Trophoblast cell (in vitro differentiated cells and primary cell): ENCODE measurements around the gene FTSJ1.

Source experiments
- DNase-seq, 2 donors: peaks; one replicate each; pipeline ENCODE4 v3.0.0-alpha.2; 2016
- H2AFZ ChIP-seq: 2 replicates; pipeline ENCODE4 v1.6.1; 2013; ENCODE audit warnings: low read length, moderate library complexity, mild to moderate bottlenecking; ENCODE audit not compliant: insufficient read depth, poor library complexity
- H2AK5ac ChIP-seq: 2 replicates; pipeline ENCODE4 v1.6.1; 2013; ENCODE audit warnings: mild to moderate bottlenecking, low read length
- H2BK120ac ChIP-seq: 2 replicates; pipeline ENCODE4 v1.6.1; 2013; ENCODE audit warnings: low read length, mild to moderate bottlenecking, moderate library complexity; ENCODE audit not compliant: insufficient read depth, poor library complexity
- H2BK12ac ChIP-seq: 2 replicates; pipeline ENCODE4 v1.6.1; 2013; ENCODE audit warnings: mild to moderate bottlenecking, low read length, moderate library complexity
- H2BK5ac ChIP-seq: 2 replicates; pipeline ENCODE4 v1.6.1; 2013; ENCODE audit warnings: low read length, low read depth, moderate library complexity, mild to moderate bottlenecking; ENCODE audit not compliant: poor library complexity
- H3K14ac ChIP-seq: 2 replicates; pipeline ENCODE4 v1.6.1; 2013; ENCODE audit warnings: mild to moderate bottlenecking, low read length
- H3K18ac ChIP-seq: 2 replicates; pipeline ENCODE4 v1.6.1; 2013; ENCODE audit warnings: mild to moderate bottlenecking, low read length
- H3K23ac ChIP-seq: 2 replicates; pipeline ENCODE4 v1.6.1; 2013; ENCODE audit warnings: low read length
- H3K27ac ChIP-seq: 2 replicates; pipeline ENCODE4 v1.5.1; 2013; ENCODE audit warnings: low read depth, mild to moderate bottlenecking, inconsistent platforms, low read length, moderate library complexity
- H3K27me3 ChIP-seq: 2 replicates; pipeline ENCODE4 v1.6.1; 2013; ENCODE audit warnings: inconsistent platforms, mild to moderate bottlenecking, low read length, moderate library complexity; ENCODE audit not compliant: insufficient read depth
- H3K36me3 ChIP-seq, 2 experiments: 1 replicate in 1 of 2; 2 replicates in 1 of 2; pipeline ENCODE4 v1.6.1; 2013; ENCODE audit warnings: low read length in 2 of 2, mild to moderate bottlenecking in 2 of 2, moderate library complexity in 1 of 2; ENCODE audit not compliant: insufficient read depth in 2 of 2, control insufficient read depth in 1 of 2
- H3K4ac ChIP-seq: 2 replicates; pipeline ENCODE4 v1.6.1; 2013; ENCODE audit warnings: low read depth, mild to moderate bottlenecking, low read length, moderate library complexity
- H3K4me1 ChIP-seq, 2 experiments: 1 replicate in 1 of 2; 2 replicates in 1 of 2; pipeline ENCODE4 v1.6.1; 2013; ENCODE audit warnings: low read length in 2 of 2, mild to moderate bottlenecking in 2 of 2, moderate library complexity in 1 of 2; ENCODE audit not compliant: insufficient read depth in 2 of 2, control insufficient read depth in 1 of 2
- H3K4me2 ChIP-seq: 2 replicates; pipeline ENCODE4 v1.6.1; 2013; ENCODE audit warnings: inconsistent platforms, mild to moderate bottlenecking, low read length, moderate library complexity
- H3K4me3 ChIP-seq: 2 replicates; pipeline ENCODE4 v1.5.1; 2013; ENCODE audit warnings: mild to moderate bottlenecking, low read depth, low read length, inconsistent platforms
- H3K79me1 ChIP-seq: one replicate; pipeline ENCODE4 v1.6.1; 2013; ENCODE audit warnings: low read length
- H3K79me2 ChIP-seq: 2 replicates; pipeline ENCODE4 v1.6.1; 2013; ENCODE audit warnings: low read length, mild to moderate bottlenecking; ENCODE audit not compliant: control insufficient read depth, insufficient read depth, poor library complexity
- H3K9ac ChIP-seq: 2 replicates; pipeline ENCODE4 v1.6.1; 2013; ENCODE audit warnings: mild to moderate bottlenecking, low read length
- H3K9me3 ChIP-seq: 2 replicates; pipeline ENCODE4 v1.6.1; 2013; ENCODE audit warnings: low read depth, mild to moderate bottlenecking, control low read depth, inconsistent platforms, low read length; ENCODE audit not compliant: insufficient read depth
- H4K12ac ChIP-seq: 2 replicates; pipeline ENCODE4 v1.6.1; 2013; ENCODE audit warnings: low read depth, mild to moderate bottlenecking, low read length, moderate library complexity
- H4K8ac ChIP-seq: 2 replicates; pipeline ENCODE4 v1.6.1; 2013; ENCODE audit warnings: low read depth, mild to moderate bottlenecking, low read length, moderate library complexity
- H4K91ac ChIP-seq: one replicate; pipeline ENCODE4 v1.6.1; 2013; ENCODE audit warnings: low read depth, mild to moderate bottlenecking, low read length, moderate library complexity
- WGBS: extraction: QIAGEN DNeasy Blood & Tissue Kit; methylation state at CpG from one replicate; pipeline ENCODE4 v1.1.7; 2013; ENCODE audit warnings: missing lambda C conversion rate; ENCODE audit not compliant: insufficient read length, insufficient coverage; ENCODE audit errors: extremely low coverage; 5-methylcytosine and 5-hydroxymethylcytosine counted together

Gene FTSJ1

DNA sequence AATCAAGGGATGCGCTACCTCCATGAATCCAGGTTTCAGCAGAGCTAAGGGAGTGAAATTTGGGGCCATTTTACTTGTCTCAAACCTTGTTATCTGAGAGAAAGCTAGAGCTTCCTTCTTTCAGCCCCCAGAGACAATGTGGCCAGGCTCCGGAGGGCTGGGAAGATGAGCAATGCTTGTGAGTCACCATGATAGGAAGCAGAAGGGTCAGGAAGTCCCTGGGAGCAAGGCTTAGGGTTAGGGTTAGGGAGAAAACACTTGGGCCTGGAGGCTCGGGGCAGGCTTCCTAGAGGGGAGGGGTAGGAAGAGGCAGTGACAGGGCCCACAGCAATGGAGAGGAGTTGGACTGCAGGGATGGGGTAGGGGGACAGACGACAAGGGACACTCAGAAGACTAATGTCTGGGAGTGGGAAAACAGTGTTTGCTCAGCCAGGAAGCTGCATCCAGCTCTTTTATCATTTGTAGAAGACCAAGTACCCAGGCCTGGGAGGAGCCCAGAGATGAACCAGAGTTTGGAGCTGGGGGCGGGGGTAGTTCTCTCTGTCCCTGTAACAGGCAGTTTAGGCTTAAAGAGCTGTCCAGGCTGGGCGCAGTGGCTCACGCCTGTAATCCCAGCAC, 16.4 kb downstream of the FTSJ1 start:
- no peak overlapping the region for H2AK5ac ChIP-seq
- H3K9ac ChIP-seq = no peak overlapping the region
- H2BK5ac ChIP-seq = no peak overlapping the region
- H4K8ac ChIP-seq = peak overlapping the region; percentile 43
- H2BK12ac ChIP-seq = no peak overlapping the region
- no peak for DNase-seq
- no peaks in the 10 kb centered on the region for H3K79me2 ChIP-seq
- peaks cover 5% of the 10 kb centered on the region for H3K9me3 ChIP-seq
- no peak overlapping the region for H3K14ac ChIP-seq
- peak overlapping the region; percentile 18 for H4K91ac ChIP-seq
- H3K36me3 ChIP-seq = no peaks in the 10 kb centered on the region
- no peak overlapping the region for H3K4ac ChIP-seq
- H3K79me1 ChIP-seq = peaks cover 3% of the 10 kb centered on the region
- no CpG with 5 or more reads among the region's 7 CpGs for WGBS
- H3K4me3 ChIP-seq = no peak overlapping the region
- H3K4me1 ChIP-seq = peaks cover 4 to 14% of the 10 kb centered on the region in 2 experiments
- no peak overlapping the region for H2AFZ ChIP-seq
- no peaks in the 10 kb centered on the region for H3K27me3 ChIP-seq
- no peak overlapping the region for H3K23ac ChIP-seq
- peak overlapping the region; percentile 40 for H2BK120ac ChIP-seq
- no peak overlapping the region for H4K12ac ChIP-seq
- no peak overlapping the region for H3K18ac ChIP-seq
- no peak overlapping the region for H3K4me2 ChIP-seq
- peak overlapping the region; percentile 40 for H3K27ac ChIP-seq

DNA sequence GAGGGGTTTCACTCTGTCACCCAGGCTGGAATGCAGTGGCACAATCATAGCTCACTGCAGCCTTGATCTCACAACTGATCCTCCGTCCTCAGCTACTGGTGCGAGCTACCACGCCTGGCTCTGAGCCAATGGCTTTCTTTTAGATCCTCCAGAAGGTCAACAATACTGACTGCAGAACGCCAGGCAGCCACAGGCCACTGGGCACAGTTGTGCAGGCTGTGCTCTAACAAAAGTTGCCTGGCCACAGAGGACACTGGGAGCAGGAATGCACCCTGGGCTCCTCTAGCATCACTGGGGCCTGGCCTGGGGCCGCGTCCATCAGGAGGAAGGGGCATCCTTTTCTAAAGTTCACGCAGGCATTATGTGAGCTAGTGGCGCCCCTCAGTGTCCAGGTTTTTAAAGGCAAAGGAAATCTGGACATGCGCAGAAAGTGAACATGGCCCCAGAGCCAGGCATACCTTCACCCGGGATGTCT, 17.9 kb downstream of the FTSJ1 start:
- Histone ChIP-seq H2AK5ac (no peak overlapping the region), H2BK12ac (no peak overlapping the region), H3K9me3 (no peaks in the 10 kb centered on the region), H3K18ac (no peak overlapping the region), H3K4me1 (peaks cover 4 to 12% of the 10 kb centered on the region in 2 experiments), H3K14ac (no peak overlapping the region), H3K9ac (no peak overlapping the region), H3K23ac (no peak overlapping the region), H3K4me3 (no peak overlapping the region), H3K79me2 (no peaks in the 10 kb centered on the region), H4K12ac (no peak overlapping the region), H2BK120ac (no peak overlapping the region), H3K36me3 (no peaks in the 10 kb centered on the region), H2BK5ac (no peak overlapping the region), H3K79me1 (peaks cover 3% of the 10 kb centered on the region), H3K4me2 (no peak overlapping the region), H4K91ac (no peak overlapping the region), H3K4ac (no peak overlapping the region), H4K8ac (no peak overlapping the region), H3K27me3 (no peaks in the 10 kb centered on the region), H3K27ac (no peak overlapping the region), H2AFZ (no peak overlapping the region)
- WGBS = no CpG with 5 or more reads among the region's 10 CpGs
- DNase-seq = peak; percentile 56 to 72

DNA sequence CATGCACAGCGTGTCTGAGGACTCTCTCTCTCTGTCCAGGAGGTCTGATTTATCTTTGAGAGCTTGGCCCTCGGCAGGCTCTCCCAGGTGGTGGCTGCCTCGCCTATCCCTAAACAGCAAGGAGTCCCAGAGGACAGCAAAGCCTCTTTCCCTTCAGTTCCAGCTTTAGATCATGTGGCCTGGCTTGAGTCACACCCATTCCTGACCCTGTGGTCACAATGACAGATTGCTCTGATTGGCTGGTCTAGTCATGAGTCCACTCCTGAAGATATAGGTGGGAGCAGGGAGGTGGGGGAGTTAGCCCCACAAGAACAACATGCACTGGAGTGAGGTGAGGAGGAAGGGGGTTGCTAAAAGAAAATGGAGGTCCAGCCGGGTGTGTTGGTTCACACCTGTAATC, 20.7 kb downstream of the FTSJ1 start:
- no peak overlapping the region for H4K8ac ChIP-seq
- H2BK5ac ChIP-seq = no peak overlapping the region
- no peaks in the 10 kb centered on the region for H3K36me3 ChIP-seq
- H4K91ac ChIP-seq = no peak overlapping the region
- no peak overlapping the region for H2AK5ac ChIP-seq
- no peaks in the 10 kb centered on the region for H3K27me3 ChIP-seq
- H3K23ac ChIP-seq = no peak overlapping the region
- DNase-seq = no peak
- H2AFZ ChIP-seq = no peak overlapping the region
- no peak overlapping the region for H3K4ac ChIP-seq
- H3K79me2 ChIP-seq = no peaks in the 10 kb centered on the region
- no peak overlapping the region for H3K4me2 ChIP-seq
- no peaks in the 10 kb centered on the region for H3K9me3 ChIP-seq
- no peak overlapping the region for H2BK120ac ChIP-seq
- H2BK12ac ChIP-seq = no peak overlapping the region
- H3K79me1 ChIP-seq = peaks cover 3% of the 10 kb centered on the region
- peaks cover 4 to 11% of the 10 kb centered on the region in 2 experiments for H3K4me1 ChIP-seq
- no peak overlapping the region for H4K12ac ChIP-seq
- no peak overlapping the region for H3K4me3 ChIP-seq
- H3K9ac ChIP-seq = no peak overlapping the region
- H3K18ac ChIP-seq = no peak overlapping the region
- no CpG with 5 or more reads among the region's 4 CpGs for WGBS
- H3K27ac ChIP-seq = no peak overlapping the region
- no peak overlapping the region for H3K14ac ChIP-seq

DNA sequence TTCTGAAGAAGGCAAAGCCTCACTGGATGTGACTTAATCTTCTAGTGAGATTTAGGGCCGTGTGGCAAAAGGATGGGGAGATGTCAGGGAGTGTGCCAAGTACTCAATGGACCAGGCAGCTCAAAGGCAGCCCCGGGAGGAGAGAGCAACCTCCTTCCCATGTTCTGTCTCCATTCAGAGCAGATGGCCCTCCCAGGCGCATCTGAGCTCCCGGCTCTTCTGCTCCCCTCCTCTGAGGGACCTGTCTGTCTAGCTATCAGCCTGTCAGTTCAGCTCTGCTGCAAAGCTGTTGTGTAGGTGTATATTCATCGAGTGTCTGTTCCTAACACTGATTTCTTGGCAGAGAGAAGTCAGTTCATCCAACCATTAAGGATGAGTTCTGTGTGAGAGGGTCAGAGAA, 21.9 kb downstream of the FTSJ1 start:
- H3K4ac ChIP-seq = no peak overlapping the region
- H3K9ac ChIP-seq = no peak overlapping the region
- WGBS = no CpG with 5 or more reads among the region's 5 CpGs

More for the DNA sequence above, 21.9 kb downstream of the FTSJ1 start:
- no peak overlapping the region for H2BK12ac ChIP-seq
- no peak overlapping the region for H3K4me3 ChIP-seq
- DNase-seq = no peak
- no peak overlapping the region for H3K23ac ChIP-seq
- H3K27me3 ChIP-seq = no peaks in the 10 kb centered on the region
- no peaks in the 10 kb centered on the region for H3K79me1 ChIP-seq
- H2BK5ac ChIP-seq = no peak overlapping the region
- no peak overlapping the region for H4K8ac ChIP-seq
- no peaks in the 10 kb centered on the region for H3K36me3 ChIP-seq
- no peak overlapping the region for H4K91ac ChIP-seq
- H4K12ac ChIP-seq = no peak overlapping the region
- H3K9me3 ChIP-seq = no peaks in the 10 kb centered on the region
- no peak overlapping the region for H3K27ac ChIP-seq
- no peak overlapping the region for H3K14ac ChIP-seq
- H3K4me2 ChIP-seq = no peak overlapping the region
- H2AFZ ChIP-seq = no peak overlapping the region
- no peak overlapping the region for H2BK120ac ChIP-seq
- no peaks in the 10 kb centered on the region for H3K79me2 ChIP-seq
- no peak overlapping the region for H2AK5ac ChIP-seq
- H3K4me1 ChIP-seq = peaks cover 0 to 2% of the 10 kb centered on the region in 2 experiments
- H3K18ac ChIP-seq = no peak overlapping the region
